Esophagus (tissue), 2 donors: ENCODE results near the gene PPIG. TPM values are rescaled to one million over a fixed set of nuclear protein-coding genes. Genes with fewer than 3 reads are reported as not detected.
"Not testable (repeated sequence)": the region's sequence is repeated elsewhere in the genome, so short reads cannot be mapped to it uniquely, and the experiment has no call there.

Experiments used
- H3K27ac ChIP-seq, 2 donors: one replicate each; pipeline ENCODE4 v1.5.1; 2013; ENCODE audit warnings: low read depth in 2 of 2, mild to moderate bottlenecking in 2 of 2, inconsistent platforms in 1 of 2, low read length in 1 of 2, moderate library complexity in 1 of 2
- H3K27me3 ChIP-seq, 2 donors: one replicate each; pipeline ENCODE4 v1.6.1; 2013; ENCODE audit warnings: low read length in 2 of 2, control low read depth in 1 of 2, mild to moderate bottlenecking in 1 of 2; ENCODE audit not compliant: insufficient read depth in 2 of 2, control insufficient read depth in 1 of 2
- H3K36me3 ChIP-seq, 2 donors: one replicate each; pipeline ENCODE4 v1.6.1; 2013; ENCODE audit warnings: low read length in 1 of 2; ENCODE audit not compliant: control insufficient read depth in 2 of 2, insufficient read depth in 2 of 2
- H3K4me1 ChIP-seq, 2 donors: one replicate each; pipeline ENCODE4 v1.6.1; 2013; ENCODE audit warnings: low read length in 1 of 2; ENCODE audit not compliant: control insufficient read depth in 2 of 2, insufficient read depth in 2 of 2
- H3K4me3 ChIP-seq, 2 donors: one replicate each; pipeline ENCODE4 v1.5.1; 2013; ENCODE audit warnings: low read length in 2 of 2, mild to moderate bottlenecking in 2 of 2, low read depth in 1 of 2, moderate library complexity in 1 of 2
- H3K9me3 ChIP-seq, 2 donors: one replicate each; pipeline ENCODE4 v1.6.1; 2013; ENCODE audit warnings: mild to moderate bottlenecking in 2 of 2, low read depth in 1 of 2, low read length in 1 of 2, moderate library complexity in 1 of 2; ENCODE audit not compliant: control insufficient read depth in 2 of 2, insufficient read depth in 1 of 2
- WGBS, 2 donors: extraction: QIAGEN DNeasy Blood & Tissue Kit; methylation state at CpG; one replicate each; pipeline ENCODE4 v1.1.7; 2013; 5-methylcytosine and 5-hydroxymethylcytosine counted together
- polyA plus RNA-seq, 2 donors: library from polyadenylated mRNA; stranded (reverse); fragments of 200-250 nt; gene quantifications; one replicate each; pipeline ENCODE4 v1.2.3, GENCODE V29; 2013
- donor health status: healthy with polysubstance abuse.
- donor health status: Bipolar disorder and iron deficiency.

The PPIG gene
- polyA plus RNA-seq, 2 donors: 24.1 to 40.5 TPM

GRCh38 chr2:169570752-169571151, 13.4 kb upstream of the PPIG start:
- not testable (repeated sequence) for H3K36me3 ChIP-seq, H3K27me3 ChIP-seq, H3K4me1 ChIP-seq, H3K9me3 ChIP-seq, H3K27ac ChIP-seq, H3K4me3 ChIP-seq
- WGBS, 2 donors: 80 to 86% methylated on average over 4 of the region's 4 CpGs

DNA sequence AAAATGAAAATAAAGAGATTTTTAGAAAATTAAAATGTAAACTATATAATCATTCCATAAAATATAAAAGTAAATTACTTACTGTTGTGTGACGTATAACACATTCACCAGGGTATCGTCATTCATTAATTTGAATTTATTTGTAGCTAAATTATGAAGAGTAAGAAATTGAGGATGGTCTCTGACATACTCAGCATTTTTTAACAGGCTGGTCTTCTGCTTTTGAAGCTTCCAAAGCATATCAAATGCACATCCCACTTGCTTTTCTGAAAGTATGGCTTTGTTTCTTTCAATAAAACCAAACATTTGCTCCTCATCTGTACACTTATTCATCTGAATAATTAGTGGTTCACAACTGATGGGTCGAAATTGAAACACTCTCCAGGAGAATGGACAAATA, 12.6 kb upstream of the PPIG start:
- Histone ChIP-seq H3K4me1 (no peaks in the 10 kb centered on the region), H3K9me3 (no peaks in the 10 kb centered on the region), H3K4me3 (no peak overlapping the region), H3K27ac (no peak overlapping the region), H3K27me3 (no peaks in the 10 kb centered on the region), H3K36me3 (no peaks in the 10 kb centered on the region)
- WGBS, 2 donors: 87 to 94% methylated on average over 3 of the region's 3 CpGs

DNA sequence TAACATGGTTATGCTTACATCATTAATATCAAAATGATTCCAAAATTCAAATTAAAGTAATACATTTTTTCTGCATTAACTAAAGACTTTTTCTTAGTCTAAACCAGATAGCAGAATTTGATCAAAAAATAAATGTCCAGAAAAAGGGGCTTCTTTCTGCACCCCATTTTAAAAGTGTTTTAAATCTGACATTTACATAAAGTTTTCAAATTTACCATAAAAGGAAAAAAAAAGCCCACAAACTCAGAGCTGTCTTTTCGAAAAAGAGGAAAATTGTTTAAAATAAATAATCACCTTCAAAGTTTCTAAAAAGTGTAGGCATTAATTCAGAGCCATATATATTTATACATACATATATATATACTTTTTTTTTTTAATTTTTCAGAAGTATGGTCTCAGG, 12.0 kb upstream of the PPIG start:
- Histone ChIP-seq H3K27ac (no peak overlapping the region), H3K9me3 (no peaks in the 10 kb centered on the region), H3K4me1 (no peaks in the 10 kb centered on the region), H3K4me3 (no peak overlapping the region), H3K36me3 (no peaks in the 10 kb centered on the region), H3K27me3 (no peaks in the 10 kb centered on the region)
- WGBS, 2 donors: 73 to 79% methylated on average over 1 of the region's 1 CpG

DNA sequence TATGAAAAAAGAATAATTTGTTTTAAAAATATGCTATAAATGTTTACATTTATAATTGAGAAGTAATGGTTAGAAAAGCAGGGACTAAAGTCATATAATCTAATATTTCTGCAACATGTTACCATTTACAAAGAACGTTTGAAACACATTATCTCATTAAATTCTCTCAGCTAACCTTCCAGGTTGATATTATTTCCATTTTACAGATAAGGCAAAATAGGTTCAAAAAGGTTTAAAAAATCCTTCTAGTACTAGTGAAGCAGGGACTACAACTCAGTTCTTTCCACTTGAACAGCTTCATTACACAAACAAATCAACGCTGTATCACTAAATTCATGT, 11.4 kb upstream of the PPIG start:
- Histone ChIP-seq H3K9me3 (no peaks in the 10 kb centered on the region), H3K4me1 (no peaks in the 10 kb centered on the region), H3K4me3 (peak overlapping the region; percentile 65 to 73), H3K27ac (no peak overlapping the region), H3K36me3 (no peaks in the 10 kb centered on the region), H3K27me3 (no peaks in the 10 kb centered on the region)
- WGBS, 2 donors: 19 to 20% methylated on average over 2 of the region's 2 CpGs

DNA sequence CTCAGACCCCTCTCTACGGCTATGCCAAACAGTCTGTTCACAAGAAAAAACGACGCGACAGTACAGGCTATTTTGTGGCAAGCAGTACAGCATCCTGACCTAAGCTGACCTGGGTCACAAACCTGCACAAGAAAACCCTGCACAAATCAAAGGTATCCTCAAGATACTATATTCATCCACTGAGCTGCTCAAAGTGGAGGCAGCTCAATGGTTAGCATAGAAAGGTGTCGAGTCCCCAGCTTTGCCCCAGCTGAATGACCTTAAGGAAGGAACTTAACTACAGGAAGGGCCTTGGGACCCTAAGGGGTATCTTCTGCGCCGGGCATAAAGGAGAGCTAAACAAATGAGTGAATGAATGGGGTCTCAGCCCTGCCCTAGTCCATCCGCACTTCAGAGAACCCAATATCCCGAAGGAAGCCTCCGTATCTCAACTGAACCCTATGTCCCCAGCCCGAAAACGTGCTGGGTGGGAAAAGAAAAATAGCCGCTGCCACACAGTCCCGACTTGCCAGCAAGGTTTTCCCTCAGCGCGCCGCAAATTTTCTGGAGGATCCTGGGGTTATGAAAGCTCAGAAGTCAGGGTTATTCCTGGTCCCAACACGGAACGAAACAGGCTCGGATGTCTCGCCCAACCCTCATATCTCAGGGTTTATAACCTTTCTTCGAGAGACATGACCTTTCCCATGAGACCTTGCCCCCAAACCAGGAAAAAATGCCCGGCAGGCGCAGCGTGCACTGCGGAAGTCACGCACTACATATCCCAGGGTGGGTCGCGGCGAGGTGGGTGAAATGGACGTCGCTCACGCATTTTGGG, 10.8 kb upstream of the PPIG start, which contains the start of gene FASTKD1:
FASTKD1 (minus strand) TSS at position 706 of the 814 bp plus-strand sequence. CDS start 1,836 bp downstream, outside the sequence.
- Histone ChIP-seq H3K27ac (peak within 1 kb of the TSS; percentile 61 to 62), H3K4me3 (peak within 1 kb of the TSS; percentile 65 to 73), H3K9me3 (no peaks in the 10 kb centered on the region), H3K27me3 (no peaks in the 10 kb centered on the region), H3K36me3 (no peaks in the 10 kb centered on the region), H3K4me1 (no peaks in the 10 kb centered on the region)
- WGBS, 2 donors: 0 to 1% methylated on average over 33 of the region's 33 CpGs

GRCh38 chr2:169573974-169574299, 10.2 kb upstream of the PPIG start:
- no peaks in the 10 kb centered on the region for H3K9me3 ChIP-seq
- H3K4me3 ChIP-seq: peak overlapping the region; percentile 65 to 73
- H3K27me3 ChIP-seq: no peaks in the 10 kb centered on the region
- H3K27ac ChIP-seq: no peak overlapping the region
- WGBS, 2 donors: 30 to 33% methylated on average over 6 of the region's 6 CpGs
- no peaks in the 10 kb centered on the region for H3K36me3 ChIP-seq
- no peaks in the 10 kb centered on the region for H3K4me1 ChIP-seq

- not testable (repeated sequence) for H3K27me3 ChIP-seq, H3K4me3 ChIP-seq
- 76 to 79% methylated on average over 5 of the region's 5 CpGs for WGBS, 2 donors
Measured at GRCh38 chr2:169574539-169574938, 9.6 kb upstream of the PPIG start.

DNA sequence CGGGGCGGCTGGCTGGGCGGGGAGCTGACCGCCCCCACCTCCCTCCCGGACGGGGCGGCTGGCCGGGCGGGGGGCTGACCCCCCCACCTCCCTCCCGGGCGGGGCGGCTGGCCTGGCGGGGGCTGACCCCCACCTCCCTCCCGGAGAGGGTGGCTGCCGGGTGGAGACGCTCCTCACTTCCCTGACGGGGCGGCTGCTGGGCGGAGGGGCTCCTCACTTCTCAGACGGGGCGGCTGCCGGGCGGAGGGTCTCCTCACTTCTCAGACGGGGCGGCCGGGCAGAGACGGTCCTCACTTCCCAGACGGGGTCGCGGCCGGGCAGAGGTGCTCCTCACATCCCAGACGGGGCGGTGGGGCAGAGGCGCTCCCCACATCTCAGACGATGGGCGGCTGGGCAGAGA, 8.9 kb upstream of the PPIG start:
- not testable (repeated sequence) for H3K9me3 ChIP-seq, H3K36me3 ChIP-seq
- 90 to 92% methylated on average over 12 to 36 of the region's 36 CpGs for WGBS, 2 donors

More at GRCh38 chr2:169574539-169574938, 9.6 kb upstream of the PPIG start:
- H3K27ac ChIP-seq, H3K36me3 ChIP-seq, H3K4me1 ChIP-seq, H3K9me3 ChIP-seq: not testable (repeated sequence)

GRCh38 chr2:169579044-169579443, 5.1 kb upstream of the PPIG start:
- no peaks in the 10 kb centered on the region for H3K36me3 ChIP-seq
- no peaks in the 10 kb centered on the region for H3K4me1 ChIP-seq
- no peaks in the 10 kb centered on the region for H3K27me3 ChIP-seq
- no peak overlapping the region for H3K27ac ChIP-seq
- no peaks in the 10 kb centered on the region for H3K9me3 ChIP-seq
- 44 to 62% methylated on average over 6 of the region's 6 CpGs for WGBS, 2 donors
- no peak overlapping the region for H3K4me3 ChIP-seq

More for the DNA sequence above, 8.9 kb upstream of the PPIG start:
- H3K4me1 ChIP-seq, H3K27me3 ChIP-seq, H3K27ac ChIP-seq, H3K4me3 ChIP-seq: not testable (repeated sequence)

- WGBS, 2 donors: 97 to 98% methylated on average over 10 of the region's 10 CpGs
- not testable (repeated sequence) for H3K4me3 ChIP-seq, H3K27me3 ChIP-seq, H3K4me1 ChIP-seq, H3K27ac ChIP-seq, H3K36me3 ChIP-seq, H3K9me3 ChIP-seq
Measured at GRCh38 chr2:169582552-169583266, 1.4 kb upstream of the PPIG start.
